Measurements from ENCODE around the gene ZFP36L1.

Gene ZFP36L1

GRCh38 chr14:68797121-68797670, 4.3 kb upstream of the ZFP36L1 start:
- FAIRE-seq: peak; percentile 44
- DNase-seq (ENCODE audit: insufficient read length, low spot score): no peak

GRCh38 chr14:68796418-68797101, 3.7 kb upstream of the ZFP36L1 start:
- FAIRE-seq (no peak), DNase-seq (ENCODE audit: insufficient read length, low spot score) (no peak)

GRCh38 chr14:68795597-68796417, 2.9 kb upstream of the ZFP36L1 start:
- FAIRE-seq (peak; percentile 88), DNase-seq (ENCODE audit: insufficient read length, low spot score) (no peak)

GRCh38 chr14:68794851-68795596, 2.2 kb upstream of the ZFP36L1 start:
- peak; percentile 76 for FAIRE-seq
- DNase-seq (ENCODE audit: insufficient read length, low spot score): no peak

- FAIRE-seq: peak; percentile 52
- DNase-seq (ENCODE audit: insufficient read length, low spot score): no peak
Observed at GRCh38 chr14:68794130-68794850, 1.4 kb upstream of the ZFP36L1 start.

- peak; percentile 80 for FAIRE-seq
- no peak for DNase-seq (ENCODE audit: insufficient read length, low spot score)
Observed at GRCh38 chr14:68793734-68794129, 865 bp upstream of the ZFP36L1 start.

GRCh38 chr14:68792678-68792978, 239 bp downstream of the ZFP36L1 start:
- FAIRE-seq: no peak
- DNase-seq (ENCODE audit: insufficient read length, low spot score): no peak

GRCh38 chr14:68791902-68792677, 777 bp downstream of the ZFP36L1 start:
- DNase-seq (ENCODE audit: insufficient read length, low spot score) (no peak), FAIRE-seq (no peak)

- no peak for FAIRE-seq
- DNase-seq (ENCODE audit: insufficient read length, low spot score): no peak
Observed at GRCh38 chr14:68791078-68791901, 1.6 kb downstream of the ZFP36L1 start.

- DNase-seq (ENCODE audit: insufficient read length, low spot score) (no peak), FAIRE-seq (peak; percentile 66)
Observed at GRCh38 chr14:68790644-68791077, 2.2 kb downstream of the ZFP36L1 start.

GRCh38 chr14:68789821-68790643, 2.8 kb downstream of the ZFP36L1 start:
- no peak for FAIRE-seq
- DNase-seq (ENCODE audit: insufficient read length, low spot score): no peak

- FAIRE-seq (no peak), DNase-seq (ENCODE audit: insufficient read length, low spot score) (no peak)
Observed at GRCh38 chr14:68788996-68789820, 3.7 kb downstream of the ZFP36L1 start.

- FAIRE-seq: no peak
Observed at GRCh38 chr14:68788275-68788995, 4.4 kb downstream of the ZFP36L1 start.

GRCh38 chr14:68787092-68787992, 5.5 kb downstream of the ZFP36L1 start:
- FAIRE-seq (no peak), DNase-seq (ENCODE audit: insufficient read length, low spot score) (no peak)

More at GRCh38 chr14:68788275-68788995, 4.4 kb downstream of the ZFP36L1 start:
- DNase-seq (ENCODE audit: insufficient read length, low spot score): no peak

GRCh38 chr14:68786491-68787091, 6.3 kb downstream of the ZFP36L1 start:
- FAIRE-seq (peak; percentile 58), DNase-seq (ENCODE audit: insufficient read length, low spot score) (no peak)

All from GM19239 (cell line).